GM21737 (cell line): Measurements from ENCODE around the gene GPR27.

Source experiments
- ATAC-seq: cut with Tn5 transposase; IDR thresholded peaks from one replicate; pipeline ENCODE4 v1.9.1; 2021; ENCODE audit warnings: mild to moderate bottlenecking, moderate library complexity; ENCODE audit not compliant: unreplicated experiment

GPR27 gene

GRCh38 chr3:71784914-71785531 lies 31.4 kb downstream of the GPR27 start, which contains the start of gene PROK2:
PROK2 (minus strand) TSS chr3:71785148; CDS start chr3:71785052, 96 bp downstream.
- no peak for ATAC-seq

GRCh38 chr3:71785532-71786216 lies 32.0 kb downstream of the GPR27 start:
- no peak for ATAC-seq

- ATAC-seq = no peak
These were observed 32.5 kb downstream of the GPR27 start for GRCh38 chr3:71786217-71786549.

- no peak for ATAC-seq
These were observed 32.9 kb downstream of the GPR27 start for GRCh38 chr3:71786551-71786950.

- ATAC-seq = no peak
These were observed 34.3 kb downstream of the GPR27 start for GRCh38 chr3:71787851-71788405.

GRCh38 chr3:71789922-71790321 lies 36.3 kb downstream of the GPR27 start:
- no peak for ATAC-seq

GRCh38 chr3:71791634-71792033 lies 38.0 kb downstream of the GPR27 start:
- ATAC-seq = no peak

GRCh38 chr3:71796290-71796689 lies 42.6 kb downstream of the GPR27 start:
- ATAC-seq = no peak

GRCh38 chr3:71797455-71797854 lies 43.8 kb downstream of the GPR27 start:
- no peak for ATAC-seq

- no peak for ATAC-seq
These were observed 46.4 kb downstream of the GPR27 start for GRCh38 chr3:71800023-71800422.

GRCh38 chr3:71801986-71802385 lies 48.3 kb downstream of the GPR27 start:
- ATAC-seq = no peak

- ATAC-seq = no peak
These were observed 49.6 kb downstream of the GPR27 start for GRCh38 chr3:71803248-71803647.

- no peak for ATAC-seq
These were observed 51.5 kb downstream of the GPR27 start for GRCh38 chr3:71805199-71805598.

- no peak for ATAC-seq
These were observed 52.0 kb downstream of the GPR27 start for GRCh38 chr3:71805691-71806090.
